NOMO-1 treated with DMSO at 0.1 percent for 48 hours (cell line): ENCODE results near the gene C11orf24.

Source experiments
- DNase-seq: peaks from one replicate; lab custom pipeline; 2025; ENCODE audit not compliant: unreplicated experiment; lab: John Stamatoyannopoulos, UW

C11orf24 gene

GRCh38 chr11:68271023-68271780 lies 571 bp downstream of the C11orf24 start:
- peak; percentile 81 for DNase-seq

GRCh38 chr11:68270196-68271022 lies 1.4 kb downstream of the C11orf24 start:
- DNase-seq, result no peak

GRCh38 chr11:68269414-68270081 lies 2.2 kb downstream of the C11orf24 start:
- DNase-seq, result no peak

- DNase-seq, result no peak
These were observed 3.9 kb downstream of the C11orf24 start for GRCh38 chr11:68267881-68268240.

GRCh38 chr11:68266936-68267880 lies 4.6 kb downstream of the C11orf24 start:
- DNase-seq, result peak; percentile 5

- peak; percentile 66 for DNase-seq
These were observed 5.5 kb downstream of the C11orf24 start for GRCh38 chr11:68266121-68266891.

GRCh38 chr11:68264741-68265540 lies 6.8 kb downstream of the C11orf24 start:
- DNase-seq, result no peak

- no peak for DNase-seq
These were observed 7.5 kb downstream of the C11orf24 start for GRCh38 chr11:68264244-68264643.

- DNase-seq, result no peak
These were observed 8.2 kb downstream of the C11orf24 start for GRCh38 chr11:68263444-68264035.

GRCh38 chr11:68262544-68262827 lies 9.3 kb downstream of the C11orf24 start:
- DNase-seq, result no peak

GRCh38 chr11:68261749-68262543 lies 9.8 kb downstream of the C11orf24 start:
- no peak for DNase-seq

- DNase-seq, result no peak
These were observed 10.8 kb downstream of the C11orf24 start for GRCh38 chr11:68261006-68261405.

GRCh38 chr11:68260484-68260883 lies 11.3 kb downstream of the C11orf24 start:
- no peak for DNase-seq

GRCh38 chr11:68259122-68259959 lies 12.4 kb downstream of the C11orf24 start:
- no peak for DNase-seq

GRCh38 chr11:68258363-68258765 lies 13.4 kb downstream of the C11orf24 start:
- DNase-seq, result no peak

GRCh38 chr11:68257477-68258362 lies 14.1 kb downstream of the C11orf24 start:
- DNase-seq, result peak; percentile 83
